CD4-positive, alpha-beta T cell (primary cell): ENCODE data around the gene RPP25L. TPM values are rescaled to one million over a fixed set of nuclear protein-coding genes. Genes with fewer than 3 reads are reported as not detected.

ENCODE experiments used
- ATAC-seq: fragments of 200-7000 bp; cut with Tn5 transposase; one replicate; pipeline ENCODE4 v1.10.0; 2022; ENCODE audit warnings: mild to moderate bottlenecking; ENCODE audit not compliant: poor library complexity
- CTCF ChIA-PET: fragments of 350-600 bp; sonication (Branson Sonifier 250); formaldehyde crosslinking; loops from one replicate; lab custom pipeline; 2021; ENCODE audit warnings: antibody characterized with exemption, inconsistent platforms; lab: Charles Lee
- POLR2A ChIA-PET: fragments of 350-600 bp; sonication (Branson Sonifier 250); formaldehyde crosslinking; loops from one replicate; lab custom pipeline; 2021; ENCODE audit warnings: antibody characterized with exemption, inconsistent platforms; lab: Charles Lee
- DNase-seq, 14 experiments: peaks; one replicate each; pipeline ENCODE4 v3.0.0-alpha.2; 2013 to 2020; ENCODE audit warnings: mixed read lengths in 2 of 14
- H3K27ac ChIP-seq, 2 donors: one replicate each; pipeline versions ENCODE4 v1.5.1 to v1.7.0; 2013; ENCODE audit warnings: low read length in 2 of 2, low read depth in 1 of 2, mild to moderate bottlenecking in 1 of 2
- H3K27me3 ChIP-seq, 2 experiments: 1 replicate in 1 of 2; 2 replicates in 1 of 2; pipeline versions ENCODE4 v1.6.1 to v1.7.0; 2013; ENCODE audit warnings: low read length in 2 of 2, control low read depth in 1 of 2, mild to moderate bottlenecking in 1 of 2, moderate library complexity in 1 of 2; ENCODE audit not compliant: insufficient read depth in 2 of 2, control insufficient read depth in 1 of 2
- H3K36me3 ChIP-seq: one replicate; pipeline ENCODE4 v1.6.1; 2013; ENCODE audit warnings: low read length, control low read depth; ENCODE audit not compliant: insufficient read depth
- H3K4me1 ChIP-seq: one replicate; pipeline ENCODE4 v1.6.1; 2013; ENCODE audit warnings: low read length, control low read depth; ENCODE audit not compliant: insufficient read depth
- H3K4me3 ChIP-seq: one replicate; pipeline ENCODE4 v1.5.1; 2013; ENCODE audit warnings: mild to moderate bottlenecking, low read length, moderate library complexity
- H3K9me3 ChIP-seq, 2 experiments: 1 replicate in 1 of 2; 2 replicates in 1 of 2; pipeline versions ENCODE4 v1.6.1 to v1.7.0; 2013; ENCODE audit warnings: low read length in 2 of 2, mild to moderate bottlenecking in 2 of 2, control low read depth in 1 of 2, moderate library complexity in 1 of 2; ENCODE audit not compliant: control insufficient read depth in 1 of 2, insufficient read depth in 1 of 2
- H3K27ac Mint-ChIP-seq: one replicate; pipeline ENCODE4 v1.8.0; 2020; ENCODE audit warnings: mixed read lengths
- H3K27me3 Mint-ChIP-seq: one replicate; pipeline ENCODE4 v1.8.0; 2021; ENCODE audit warnings: mixed read lengths
- H3K36me3 Mint-ChIP-seq: one replicate; pipeline ENCODE4 v1.8.0; 2021; ENCODE audit warnings: low read depth, mixed read lengths
- H3K4me1 Mint-ChIP-seq: one replicate; pipeline ENCODE4 v1.8.0; 2021; ENCODE audit warnings: low read depth, mixed read lengths
- H3K4me3 Mint-ChIP-seq: one replicate; pipeline ENCODE4 v1.8.0; 2020; ENCODE audit warnings: mild to moderate bottlenecking, mixed read lengths
- H3K9me3 Mint-ChIP-seq: one replicate; pipeline ENCODE4 v1.8.0; 2020; ENCODE audit warnings: mixed read lengths
- CTCF ChIP-seq: fragments of 200-600 bp; IDR thresholded peaks from one replicate; pipeline ENCODE4 v1.8.0; 2022; ENCODE audit warnings: antibody characterized with exemption, mild to moderate bottlenecking
- intact Hi-C, 2 experiments: fragments of 100-400 bp; cut with DNase I in 1 of 2; cut with micrococcal nuclease in 1 of 2; formaldehyde crosslinking; loops; one replicate each; pipeline versions ENCODE4 v1.15.1 to v1.9.0; 2023 to 2025; cut with DNase I, micrococcal nuclease
- polyA plus RNA-seq, 2 donors: library from polyadenylated mRNA; unstranded; fragments of 120-200 nt; gene quantifications; one replicate each; pipeline ENCODE4 v1.2.1, GENCODE V29; 2013
- total RNA-seq, 174 experiments: library from RNA in 2 of 174; stranded (reverse) in 2 of 174; gene quantifications; one replicate each; pipeline ENCODE4 v1.2.3 and lab custom pipeline; 2021 to 2026

The RPP25L gene
- total RNA-seq (1 to 10 TPM; 4.6 to 5.7 TPM), total RNA-seq (lab: John Stamatoyannopoulos, UW) (5.0 to 26.2 (median 13.8) reads per million in 172 experiments)
- polyA plus RNA-seq (2013, experiment 1 of 2) = 22.3 TPM
- polyA plus RNA-seq (2013, experiment 2 of 2) = 23.0 TPM

GRCh38 chr9:34611811-34612787 is at the start of gene RPP25L:
Gene RPP25L (minus strand): TSS chr9:34612097. CDS start chr9:34611296, 801 bp downstream.
- intact Hi-C loops = loop anchor here (1.0 to 10.0 kb wide), 11 partner anchors 22 to 567 kb away; partner anchors contain the start of genes DNAI1 (in 2 of the 2), FAM219A (in 2 of the 2), ENHO (in 1 of the 2) and GALT (in 1 of the 2)
- Histone ChIP-seq H3K9me3 (peaks cover 0 to 3% of the 10 kb centered on the region in 2 experiments), H3K27ac (peak within 1 kb of the TSS; percentile 79 to 83), H3K36me3 (peaks cover 27% of the 10 kb centered on the region), H3K4me3 (peak within 1 kb of the TSS; percentile 95), H3K27me3 (no peaks in the 10 kb centered on the region), H3K4me1 (peaks cover 28% of the 10 kb centered on the region)
- peak within 1 kb of the TSS; percentile 40 for H3K27ac Mint-ChIP-seq
- no peak for TF ChIP-seq CTCF
- peaks cover 46% of the 10 kb centered on the region for H3K36me3 Mint-ChIP-seq
- H3K27me3 Mint-ChIP-seq = no peaks in the 10 kb centered on the region
- POLR2A ChIA-PET = interaction anchor here (0.6 to 2.5 kb wide), 10 partner anchors 8 to 233 kb away, joined by 3 to 23 read pairs (median 5); partner anchors contain the start of genes ARID3C, DCTN3, GALT and SIGMAR1
- DNase-seq = peak; percentile 64 to 94 (median 82)
- CTCF ChIA-PET = interaction anchor here (1.4 to 4.2 kb wide), 5 partner anchors 17 to 90 kb away, joined by 3 to 41 read pairs (median 8); partner anchors contain the start of genes ARID3C and GALT
- H3K9me3 Mint-ChIP-seq = no peaks in the 10 kb centered on the region
- ATAC-seq = peak; percentile 91
- H3K4me3 Mint-ChIP-seq = peak within 1 kb of the TSS; percentile 84
- peaks cover 24% of the 10 kb centered on the region for H3K4me1 Mint-ChIP-seq

GRCh38 chr9:34659592-34660253 is 47.8 kb upstream of the RPP25L start:
- POLR2A ChIA-PET = interaction anchor here (1.0 to 3.2 kb wide), 2 partner anchors 13 to 22 kb away, joined by 4 to 15 read pairs; partner anchors contain the start of genes GALT and SIGMAR1
- DNase-seq = no peak
- CTCF ChIA-PET = interaction anchor here (1.3 to 6.7 kb wide), 2 partner anchors 12 to 43 kb away, joined by 4 to 57 read pairs; partner anchors contain the start of gene GALT
- no peak overlapping the region for H3K27ac Mint-ChIP-seq
- no peak overlapping the region for H3K4me3 ChIP-seq
- H3K9me3 Mint-ChIP-seq = no peaks in the 10 kb centered on the region
- H3K4me3 Mint-ChIP-seq = no peak overlapping the region
- no peaks in the 10 kb centered on the region for H3K27me3 ChIP-seq
- no peak for TF ChIP-seq CTCF
- no peaks in the 10 kb centered on the region for H3K27me3 Mint-ChIP-seq
- H3K27ac ChIP-seq = no peak overlapping the region
- H3K36me3 ChIP-seq = peaks cover 38% of the 10 kb centered on the region
- no peak for ATAC-seq
- no peaks in the 10 kb centered on the region for H3K9me3 ChIP-seq
- peaks cover 59% of the 10 kb centered on the region for H3K4me1 ChIP-seq
- peaks cover 28% of the 10 kb centered on the region for H3K36me3 Mint-ChIP-seq
- intact Hi-C loops = no loop called here
- H3K4me1 Mint-ChIP-seq = peaks cover 40% of the 10 kb centered on the region

DNA sequence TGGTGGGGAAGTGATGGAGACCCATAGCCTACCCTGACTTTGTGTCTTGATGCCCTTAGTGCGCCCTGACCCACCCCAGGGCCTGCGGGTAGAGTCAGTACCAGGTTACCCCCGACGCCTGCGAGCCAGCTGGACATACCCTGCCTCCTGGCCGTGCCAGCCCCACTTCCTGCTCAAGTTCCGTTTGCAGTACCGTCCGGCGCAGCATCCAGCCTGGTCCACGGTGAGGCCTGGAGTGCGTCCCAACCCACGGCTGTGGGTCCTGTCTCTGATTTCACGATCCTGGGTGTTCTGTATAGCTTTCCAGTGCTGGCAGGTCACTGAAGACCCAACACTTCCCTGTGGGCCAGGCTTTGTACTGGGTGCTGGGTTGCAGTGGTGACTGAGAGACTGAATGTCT is 46.6 kb upstream of the RPP25L start:
- peaks cover 38% of the 10 kb centered on the region for H3K36me3 ChIP-seq

More for the DNA sequence above, 46.6 kb upstream of the RPP25L start:
- Histone ChIP-seq H3K27me3 (no peaks in the 10 kb centered on the region), H3K27ac (no peak overlapping the region), H3K4me3 (no peak overlapping the region), H3K9me3 (no peaks in the 10 kb centered on the region), H3K4me1 (peaks cover 51% of the 10 kb centered on the region)
- no peaks in the 10 kb centered on the region for H3K27me3 Mint-ChIP-seq
- H3K27ac Mint-ChIP-seq = no peak overlapping the region
- ATAC-seq = no peak
- peaks cover 32% of the 10 kb centered on the region for H3K4me1 Mint-ChIP-seq
- POLR2A ChIA-PET = no interaction called here
- peaks cover 23% of the 10 kb centered on the region for H3K36me3 Mint-ChIP-seq
- CTCF ChIA-PET = interaction anchor here (3.1 kb wide), 1 partner anchor 12 kb away, joined by 8 read pairs; the partner anchor contains the start of gene GALT
- no peak for DNase-seq
- no peaks in the 10 kb centered on the region for H3K9me3 Mint-ChIP-seq
- H3K4me3 Mint-ChIP-seq = no peak overlapping the region
- intact Hi-C loops = no loop called here
- TF ChIP-seq CTCF = no peak
